ENCODE data around the gene COL9A1. TPM values are rescaled to one million over a fixed set of nuclear protein-coding genes. Genes with fewer than 3 reads are reported as not detected.

Gene COL9A1
- total and polyA plus RNA-seq, 9 of the 15 experiments (the other 6 are each of a cell fraction or from before 2014, with no cell fraction given) = 0.01 to 0.13 (median 0.06) TPM; not detected in 1

GRCh38 chr6:70221025-70221714, 81.7 kb downstream of the COL9A1 start:
- Histone ChIP-seq H3K9me1 (ENCODE audit: control insufficient read depth, insufficient read depth, low read length) (no peaks in the 10 kb centered on the region), H3K27me3 (ENCODE audit: control insufficient read depth in 2 of 2, insufficient read depth in 2 of 2, low read length in 2 of 2) (peaks cover 6 to 10% of the 10 kb centered on the region in 2 experiments; a peak in 3 of 5 replicates), H3K27ac (ENCODE audit: extremely low read depth, low read depth, low read length) (no peak overlapping the region), H4K20me1 (replicated peaks; ENCODE audit: control insufficient read depth, insufficient read depth, low read length) (no peaks in the 10 kb centered on the region), H3K4me1 (replicated peaks in 1 of 2; ENCODE audit: control insufficient read depth in 2 of 2, insufficient read depth in 2 of 2, low read length in 2 of 2) (no peaks in the 10 kb centered on the region; a peak in 1 of 5 replicates), H3K36me3 (ENCODE audit: control insufficient read depth, insufficient read depth, low read length) (no peaks in the 10 kb centered on the region), H3K4me2 (ENCODE audit: insufficient read depth, low read length) (no peak overlapping the region), H3K4me3 (no peak overlapping the region), H3K79me2 (ENCODE audit: control insufficient read depth, insufficient read depth, low read length) (no peaks in the 10 kb centered on the region), H3K9ac (ENCODE audit: insufficient read depth in 1 of 2, low read depth in 2 of 2, low read length in 2 of 2) (no peak overlapping the region), H2AFZ (ENCODE audit: low read depth, low read length) (no peak overlapping the region), H3K9me3 (replicated peaks; ENCODE audit: control insufficient read depth, insufficient read depth, low read depth, low read length) (no peaks in the 10 kb centered on the region; the same call in 1 of the 2 replicates)
- 1% methylated on average over 4 of the region's 4 CpGs for WGBS (ENCODE audit: insufficient coverage, low coverage, missing lambda C conversion rate)
- intact Hi-C loops (cut with micrococcal nuclease) = loop anchor here (2.0 to 5.0 kb wide), 7 partner anchors 88 to 1126 kb away; no protein-coding TSS in a partner anchor
- FAIRE-seq = peak; percentile 77
- DNase-seq (ENCODE audit: extremely low read depth in 1 of 4, low spot score in 3 of 4) = peak; percentile 46 to 70 (median 60)
- BruUV-seq (replicated peaks) = no TSS peak
- peak; percentile 81 for ATAC-seq
- ChIA-PET POLR2A (interaction anchor here (0.6 to 1.6 kb wide), 9 partner anchors 9 to 807 kb away, joined by 3 to 6 read pairs (median 3); no protein-coding TSS in a partner anchor), CTCF (ENCODE audit: low intra/inter-chr PET ratio) (interaction anchor here (0.6 to 1.6 kb wide), 4 partner anchors 205 to 792 kb away, joined by 3 to 5 read pairs (median 4); no protein-coding TSS in a partner anchor)
- in situ Hi-C loops (cut with MboI) = loop anchor here (5.0 to 10.0 kb wide), 3 partner anchors 81 to 474 kb away; partner anchors contain the start of gene COL9A1
- TF ChIP-seq ZNF707 (CRISPR knock-in tag; conservative IDR thresholded peaks at IDR 0.05) (no peak), ZNF175 (CRISPR knock-in tag; IDR thresholded peaks at IDR 0.05; ENCODE audit: low read depth) (no peak), FOXA3 (CRISPR knock-in tag; conservative IDR thresholded peaks at IDR 0.05 in 1 of 2, IDR thresholded peaks at IDR 0.05 in 1 of 2) (no peak), TAL1 (IDR thresholded peaks at IDR 0.05) (no peak), NR1H2 (CRISPR knock-in tag; IDR thresholded peaks at IDR 0.05) (no peak), SRSF7 (optimal IDR thresholded peaks at IDR 0.05; ENCODE audit: low read depth, low read length) (no peak), CEBPG (CRISPR knock-in tag; IDR thresholded peaks at IDR 0.05) (no peak), CEBPG (tag; conservative IDR thresholded peaks at IDR 0.05 in 1 of 2, IDR thresholded peaks at IDR 0.05 in 1 of 2) (peak in 1 of 2 experiments; percentile 24; a peak in 2 of 4 replicates), UBTF (IDR thresholded peaks at IDR 0.05; ENCODE audit: borderline replicate concordance in 1 of 2, low read depth in 2 of 2, low read length in 2 of 2) (no peak), FOXJ3 (CRISPR knock-in tag; IDR thresholded peaks at IDR 0.05) (no peak), FOXK1 (CRISPR knock-in tag; IDR thresholded peaks at IDR 0.05; ENCODE audit: borderline replicate concordance) (no peak), TCF7 (IDR thresholded peaks at IDR 0.05; ENCODE audit: borderline replicate concordance) (no peak), SP2 (IDR thresholded peaks at IDR 0.05; ENCODE audit: extremely low read depth, low read depth, low read length, poor library complexity, severe bottlenecking) (no peak), ADNP (tag; IDR thresholded peaks at IDR 0.05) (no peak), ZNF644 (tag; IDR thresholded peaks at IDR 0.05; ENCODE audit: low read depth) (no peak), SMC3 (conservative IDR thresholded peaks at IDR 0.05; ENCODE audit: insufficient read depth, low read depth, low read length) (peak; percentile 38; the same call in 1 of the 2 replicates), KAT2B (IDR thresholded peaks at IDR 0.05; ENCODE audit: low read depth, low read length) (no peak), TOE1 (IDR thresholded peaks at IDR 0.05; ENCODE audit: borderline replicate concordance) (no peak), TOE1 (CRISPR knock-in tag; IDR thresholded peaks at IDR 0.05; ENCODE audit: borderline replicate concordance, low read depth) (no peak), DIDO1 (tag; IDR thresholded peaks at IDR 0.05; ENCODE audit: low read depth) (no peak)

All from K562 (cell line).